ENCODE results near the gene MS4A6E.

The MS4A6E gene

DNA sequence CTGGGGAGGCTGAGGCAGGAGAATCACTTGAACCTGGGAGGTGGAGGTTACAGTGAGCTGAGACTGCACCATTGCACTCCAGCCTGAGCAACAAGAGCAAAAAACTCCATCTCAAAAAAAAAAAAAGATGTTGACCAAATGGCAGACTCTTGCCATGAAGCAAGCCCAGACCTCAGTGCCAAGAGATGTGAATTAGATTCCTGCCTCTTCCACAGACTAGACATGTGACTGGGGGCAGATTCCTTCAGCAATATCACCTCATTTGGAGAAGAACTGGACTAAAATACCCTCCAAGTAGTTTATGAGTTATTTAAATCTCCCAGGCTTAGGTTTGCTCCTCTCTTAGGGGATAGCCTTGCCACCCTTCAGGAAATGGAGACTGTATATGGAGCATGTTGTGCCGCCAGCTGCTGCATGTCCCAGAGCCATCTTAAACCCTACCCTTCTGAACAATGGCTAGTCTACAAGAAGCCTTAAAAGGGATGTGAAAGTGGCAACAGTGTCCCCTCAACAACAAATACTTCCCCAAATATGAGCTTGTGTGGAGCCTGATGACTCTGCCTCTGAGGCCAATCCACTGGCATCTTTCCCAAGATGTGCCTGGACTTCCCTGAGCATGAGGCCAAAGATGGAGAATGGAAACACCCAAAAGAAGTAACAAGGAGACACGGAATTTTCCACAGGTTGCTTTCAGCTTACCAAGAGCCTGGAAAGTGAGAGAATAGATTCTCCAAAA, 50.5 kb downstream of the MS4A6E start:
- DNase-seq, result no peak

DNA sequence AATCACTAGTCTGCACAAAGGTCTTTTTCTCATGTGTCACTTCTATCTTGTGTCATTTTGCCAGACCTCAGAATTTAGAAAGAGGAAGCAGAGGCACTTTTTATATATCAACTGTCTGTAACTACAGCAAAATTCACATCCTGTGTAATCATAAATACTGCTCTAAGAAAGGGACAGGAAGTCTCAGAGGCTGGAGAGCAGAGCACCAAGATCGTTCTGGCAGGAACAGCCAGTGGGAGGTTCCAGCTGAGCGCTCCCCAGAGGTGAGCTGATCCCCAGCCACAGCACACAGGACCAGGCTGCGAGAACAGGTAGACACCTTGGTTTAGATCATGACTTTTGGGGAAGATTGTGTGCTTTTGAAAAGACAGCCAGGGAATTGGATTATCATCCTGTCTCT, 51.3 kb downstream of the MS4A6E start, which contains the start of gene MS4A7:
MS4A7 (plus strand) TSS at position 179 of the 400 bp plus-strand sequence. CDS start 4,610 bp downstream, outside the sequence.
- DNase-seq, result no peak

DNA sequence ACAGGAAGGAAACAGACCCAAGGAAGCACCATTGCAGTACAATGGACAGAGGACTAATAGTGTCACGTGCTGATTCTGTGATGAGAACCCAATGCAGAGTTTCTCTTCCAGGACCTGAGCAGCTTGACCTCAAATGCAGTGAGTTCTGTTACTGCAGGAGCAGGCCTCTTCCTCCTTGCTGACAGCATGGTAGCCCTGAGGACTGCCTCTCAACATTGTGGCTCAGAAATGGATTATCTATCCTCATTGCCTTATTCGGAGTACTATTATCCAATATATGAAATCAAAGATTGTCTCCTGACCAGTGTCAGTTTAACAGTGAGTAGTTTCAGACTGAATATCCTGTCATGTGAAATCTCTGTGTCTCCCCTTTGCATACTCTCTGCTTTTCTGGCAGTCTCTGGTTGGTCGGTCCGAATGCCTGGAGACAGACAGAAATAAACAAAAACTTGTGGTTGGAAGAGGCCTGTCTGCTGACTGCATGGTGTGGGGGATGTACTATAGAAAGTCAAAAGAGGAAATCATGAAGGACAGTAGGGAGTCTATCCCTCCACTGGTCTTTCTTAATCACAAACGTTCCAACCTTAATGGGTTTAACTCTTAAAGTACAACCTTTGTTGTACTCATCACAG, 62.3 kb downstream of the MS4A6E start:
- DNase-seq, result no peak

DNA sequence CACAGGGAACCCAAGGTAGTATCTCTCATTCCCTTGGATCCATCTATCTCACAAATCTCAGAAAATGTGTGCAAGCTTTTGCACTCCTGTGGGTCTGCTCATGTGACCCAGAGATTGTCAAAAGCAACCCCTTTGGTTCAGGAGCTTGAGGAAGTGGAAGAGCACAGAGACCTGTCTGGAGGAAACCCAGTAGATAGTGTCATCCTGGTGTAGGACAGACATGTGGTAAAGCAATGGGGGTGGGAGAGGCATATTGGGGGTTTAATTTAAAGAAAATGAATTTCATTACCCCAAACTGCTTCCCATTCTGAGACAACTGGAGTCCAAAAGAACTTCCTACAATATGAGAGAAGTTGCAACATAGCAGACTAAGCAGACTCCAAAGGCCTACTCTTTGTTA, 63.4 kb downstream of the MS4A6E start:
- DNase-seq, result no peak

All from amniotic stem cell (primary cell).